NCI-H2227 treated with DMSO at 0.1 percent for 48 hours (cell line): ENCODE data around the gene MRPS27.

ENCODE experiments used
- DNase-seq: peaks from one replicate; lab custom pipeline; 2025; lab: John Stamatoyannopoulos, UW

MRPS27 gene

DNA sequence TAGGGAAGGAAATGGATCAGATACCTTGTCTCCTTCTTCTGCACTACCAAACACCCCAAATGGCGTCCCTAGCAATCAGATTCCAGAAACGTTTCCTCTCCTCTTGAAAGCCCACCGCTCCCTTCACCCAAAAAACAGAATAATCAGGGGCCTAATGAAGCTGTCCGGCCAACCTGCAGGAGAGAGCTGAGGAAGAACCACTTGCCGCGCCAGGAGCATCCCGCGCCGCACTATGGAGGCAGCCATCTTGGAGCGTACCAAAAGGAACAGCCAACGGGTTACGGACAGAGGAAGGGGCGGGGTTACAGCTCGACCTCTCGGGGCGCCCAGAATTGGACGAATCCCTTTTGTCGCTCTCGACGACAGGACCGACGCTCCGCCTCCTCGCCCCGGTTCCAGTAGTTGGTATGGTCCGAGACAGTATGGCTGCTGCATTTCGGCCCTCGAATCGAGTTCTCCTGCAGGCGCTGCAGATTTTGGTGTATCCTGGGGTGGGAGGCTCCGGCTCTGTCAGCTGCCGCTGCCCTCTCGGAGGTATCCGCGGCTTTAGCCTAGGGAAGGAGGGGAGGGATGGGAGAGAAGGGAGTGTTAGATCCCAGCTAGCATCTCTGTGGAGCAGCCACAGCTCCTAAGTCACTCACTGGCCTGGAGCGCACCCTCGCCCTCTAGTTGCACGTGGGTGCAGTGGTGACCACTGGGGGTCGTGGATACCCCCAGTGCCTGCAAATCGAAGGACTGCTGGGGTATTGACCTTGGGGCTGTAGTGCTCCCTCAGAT, at the start of gene MRPS27, which contains the start of gene PTCD2:
Gene MRPS27 (minus strand): TSS at position 265 of the 777 bp plus-strand sequence. CDS start 19 bp downstream, at position 246.
Gene PTCD2 (plus strand): TSS at position 398 of the 777 bp plus-strand sequence. CDS start 10 bp downstream, at position 408.
- DNase-seq, result peak; percentile 90

DNA sequence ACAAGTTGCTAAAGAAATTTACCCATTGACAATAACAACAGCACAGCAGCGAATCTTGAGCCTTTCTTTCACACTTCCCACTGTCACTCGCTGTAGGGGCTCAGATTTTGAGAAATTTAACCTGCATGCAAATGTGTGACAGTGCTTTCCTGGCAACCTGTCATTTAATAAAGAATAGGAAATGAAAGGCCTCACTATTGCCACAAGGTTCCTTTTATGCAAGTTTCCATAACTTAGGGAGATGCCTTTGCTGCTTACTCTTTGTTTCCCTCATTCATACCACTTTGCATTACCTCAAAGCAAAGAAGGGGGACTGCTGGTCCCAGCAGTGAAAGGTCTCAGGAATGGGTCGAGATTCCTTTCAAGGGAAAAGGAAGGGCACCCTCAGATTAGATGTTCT, 49.7 kb upstream of the MRPS27 start:
- DNase-seq, result no peak

DNA sequence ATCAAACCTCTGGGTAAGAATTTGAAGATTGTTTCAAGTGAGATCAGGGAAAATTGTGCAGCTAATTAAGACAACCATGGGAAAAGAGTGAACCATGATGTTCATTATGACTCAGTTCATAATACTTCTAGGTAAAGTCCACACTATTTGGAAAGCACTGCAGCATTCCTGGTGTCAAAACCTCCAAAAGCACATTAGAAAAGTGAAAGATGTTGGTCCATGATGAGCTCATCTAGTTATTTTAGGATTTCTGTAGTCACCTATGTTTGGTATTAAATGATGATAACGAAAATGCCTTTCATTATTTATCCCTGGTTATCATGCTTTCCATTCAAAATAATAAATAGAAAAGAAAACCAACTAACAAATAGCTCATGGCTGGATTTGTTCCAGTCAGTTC, 49.3 kb upstream of the MRPS27 start:
- DNase-seq, result no peak

DNA sequence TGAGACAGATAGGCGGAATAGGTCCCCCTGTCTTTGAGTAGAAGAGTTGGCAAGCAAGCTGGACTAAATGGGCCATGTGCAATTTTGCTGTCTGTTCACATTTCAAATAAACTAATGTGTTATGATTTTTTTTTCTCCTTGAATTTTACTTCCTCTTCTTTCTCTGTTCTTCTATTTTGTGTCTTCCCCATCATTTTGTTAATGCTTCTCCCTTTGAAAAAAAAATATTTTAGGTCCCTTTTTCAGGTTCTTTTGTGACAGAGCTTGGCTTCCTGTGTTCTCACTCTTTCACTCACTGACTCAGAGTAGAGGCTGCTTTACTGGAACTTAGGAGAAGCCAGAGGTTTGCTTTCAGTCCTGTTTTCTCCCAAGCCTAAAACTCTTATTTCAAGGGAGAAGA, 48.2 kb upstream of the MRPS27 start:
- no peak for DNase-seq

DNA sequence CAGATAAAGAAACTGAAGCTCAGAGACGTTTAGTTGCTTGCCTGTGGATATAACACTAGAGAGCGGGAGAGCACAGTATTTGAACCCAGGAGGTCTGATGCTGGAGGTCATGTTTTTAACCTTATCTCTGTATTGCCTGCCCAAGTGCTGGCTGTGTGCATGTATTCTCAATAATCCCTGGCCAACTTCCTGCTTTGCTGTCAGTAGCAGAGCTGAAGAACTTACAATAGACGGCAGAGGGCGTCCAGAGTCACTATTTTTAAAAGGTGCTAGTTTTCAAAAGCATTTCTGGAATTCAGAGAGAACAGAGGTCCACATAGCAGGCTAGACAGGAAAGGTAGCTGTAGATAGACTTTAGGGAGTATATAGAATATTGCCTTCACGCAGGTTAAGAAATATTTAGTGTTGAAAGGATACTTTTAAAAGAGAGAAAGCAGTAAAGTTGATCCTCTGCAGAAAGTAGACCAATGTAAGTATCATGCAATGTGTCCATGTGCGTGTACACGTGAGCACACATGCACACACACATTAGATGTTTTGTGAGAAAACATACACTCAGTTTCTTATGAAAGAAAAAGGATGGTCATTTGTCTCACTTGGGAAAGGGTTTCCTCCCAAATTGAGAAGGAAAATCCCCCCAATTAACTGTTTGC, 46.4 kb upstream of the MRPS27 start:
- peak; percentile 63 for DNase-seq

DNA sequence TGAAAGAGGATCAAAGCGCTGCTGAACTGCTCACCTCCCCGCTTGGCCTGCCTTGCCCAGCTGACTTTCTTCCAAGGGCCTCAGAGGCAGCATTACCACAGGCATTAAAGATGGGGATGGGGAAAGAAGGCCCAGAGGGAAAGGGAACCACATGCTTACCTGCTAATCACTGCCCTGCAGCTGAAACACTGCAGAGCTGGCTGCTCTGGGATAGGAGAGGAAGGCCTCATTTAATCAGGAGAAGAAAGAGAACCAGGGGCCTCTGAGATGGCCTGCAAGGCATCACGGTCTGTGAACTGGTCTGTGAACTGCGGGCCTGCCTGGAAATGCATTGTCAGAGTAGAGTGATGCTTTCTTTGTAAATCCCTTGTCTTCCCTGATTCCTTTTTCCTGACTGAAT, 44.9 kb upstream of the MRPS27 start:
- no peak for DNase-seq

DNA sequence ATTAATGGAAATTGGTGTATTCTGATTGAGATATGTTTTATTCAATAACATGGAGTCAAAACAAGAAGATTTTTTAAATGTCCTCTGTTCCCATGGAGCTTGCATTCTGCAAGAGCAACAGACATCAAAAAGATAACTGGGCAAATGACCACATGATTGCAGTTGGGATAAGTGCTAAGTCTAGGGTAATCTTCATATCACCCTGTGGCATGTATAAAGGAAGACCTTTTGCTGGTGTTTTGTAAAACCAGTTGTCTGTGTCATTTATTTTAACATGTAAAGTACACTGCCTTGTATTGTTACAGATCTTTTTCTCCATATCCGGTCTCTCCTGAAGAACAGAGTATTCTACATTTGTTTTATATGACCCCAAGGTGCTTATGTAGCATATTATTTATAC, 44.1 kb upstream of the MRPS27 start:
- DNase-seq, result no peak

DNA sequence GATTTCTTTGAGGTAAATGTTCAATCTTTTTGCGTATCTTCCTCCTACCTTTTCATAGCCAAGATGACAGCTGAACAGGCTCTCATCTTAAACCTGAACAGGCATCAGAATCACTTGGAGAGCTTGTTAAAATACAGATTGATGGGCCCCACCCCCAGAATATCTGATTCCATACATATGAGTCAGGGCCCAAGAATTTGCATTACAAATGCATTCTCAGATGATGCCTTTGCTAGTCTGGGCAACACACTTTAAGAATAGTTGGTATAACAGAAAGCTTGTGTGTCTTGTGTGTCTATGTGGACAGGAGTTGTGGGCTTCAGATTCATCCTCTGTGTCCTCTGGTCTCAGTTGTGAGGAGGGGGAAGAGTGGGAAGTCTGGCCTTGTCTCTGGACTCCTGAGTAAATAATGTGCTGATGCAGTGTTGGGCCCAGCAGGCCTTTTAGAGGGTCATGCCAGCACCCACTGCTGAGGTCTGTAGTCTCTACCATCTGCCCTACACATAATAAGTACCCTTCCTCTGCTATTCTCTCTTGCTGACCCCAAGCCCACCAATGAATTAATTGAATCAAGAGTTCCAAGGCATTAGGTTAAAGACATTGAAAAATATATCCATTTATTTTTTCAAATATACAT, 43.2 kb upstream of the MRPS27 start:
- DNase-seq, result no peak

DNA sequence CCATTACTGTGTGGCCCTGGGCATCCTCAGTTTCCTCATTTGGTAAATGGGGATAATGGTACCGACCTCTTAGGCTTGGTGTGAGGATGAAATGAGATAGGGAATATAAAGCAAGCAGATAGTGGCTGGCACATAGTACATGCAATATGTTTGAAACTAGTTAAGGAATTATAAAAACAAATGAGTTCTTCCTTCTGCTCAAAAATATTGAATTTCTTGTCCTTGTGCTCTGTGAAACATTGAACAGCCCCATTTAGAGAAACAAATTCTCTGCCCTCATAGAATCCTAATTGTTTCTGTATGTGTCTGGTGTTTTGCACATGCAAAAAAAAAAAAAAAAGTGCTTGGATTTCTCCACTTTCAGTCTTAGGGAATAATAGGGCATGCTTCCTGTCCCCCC, 39.8 kb upstream of the MRPS27 start:
- no peak for DNase-seq

DNA sequence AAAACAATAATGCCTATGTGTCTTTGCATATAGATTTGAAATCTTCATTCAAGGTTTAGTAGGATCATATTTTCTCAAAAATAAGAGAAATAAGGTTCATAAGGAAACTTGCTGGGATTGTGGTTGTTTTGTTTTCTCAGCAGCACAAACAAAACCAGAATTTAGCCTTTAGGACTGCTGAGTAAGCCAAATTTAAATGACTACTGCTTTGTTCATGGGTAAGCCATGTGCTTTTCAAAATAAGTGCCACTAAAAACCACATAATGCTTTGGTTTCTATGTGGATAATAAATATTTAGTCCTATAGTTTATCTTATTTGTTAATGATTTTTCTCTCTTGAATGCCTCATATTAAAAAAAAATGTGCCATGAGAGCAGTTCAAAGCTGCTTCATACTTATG, 38.9 kb upstream of the MRPS27 start:
- DNase-seq, result no peak

DNA sequence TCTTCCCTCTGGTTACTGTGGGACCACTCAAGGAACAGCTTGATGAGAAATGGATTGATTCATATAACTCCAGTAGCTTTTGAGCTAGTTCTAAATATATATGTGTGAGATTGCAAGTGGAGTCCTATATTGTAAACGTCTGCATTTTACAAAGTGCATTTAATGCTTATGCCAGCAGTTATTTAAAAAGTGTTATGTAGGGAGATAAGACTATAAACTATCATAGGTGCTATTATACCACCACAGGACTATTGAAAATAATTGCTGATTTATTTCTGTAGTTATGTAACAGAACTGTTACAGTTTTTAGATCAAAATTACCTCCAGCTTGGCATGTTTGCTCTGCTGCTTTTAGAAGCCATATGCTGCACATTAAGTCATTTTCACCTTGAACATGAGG, 36.3 kb upstream of the MRPS27 start:
- DNase-seq, result no peak

DNA sequence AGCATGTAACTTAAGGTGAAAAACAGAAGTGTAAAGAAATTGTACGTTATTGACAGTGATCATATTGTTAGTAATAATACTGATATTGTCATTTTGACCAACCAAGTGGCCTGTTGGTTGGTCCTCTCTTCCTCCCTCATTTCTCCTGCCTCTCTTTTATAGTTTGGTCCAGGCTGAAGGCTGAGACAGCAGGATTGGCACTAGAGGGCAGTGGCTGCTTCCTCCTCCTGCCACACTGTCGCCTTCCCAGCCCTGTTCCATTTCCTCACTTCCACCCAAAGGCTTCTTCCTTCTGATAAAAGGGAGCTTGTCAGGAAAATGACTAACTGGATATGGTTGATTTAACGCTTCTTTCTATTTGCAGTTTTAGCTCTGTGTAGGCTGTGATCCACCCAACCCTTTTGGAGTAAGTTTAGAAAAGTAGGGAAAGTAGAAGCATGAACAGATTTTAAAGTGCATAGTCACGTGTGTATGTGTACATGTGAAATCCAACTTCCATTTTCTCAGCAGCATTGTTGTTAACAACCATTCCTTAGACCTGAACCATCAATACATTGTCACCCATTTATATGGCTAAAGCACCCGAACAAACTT, 35.8 kb upstream of the MRPS27 start:
- peak; percentile 20 for DNase-seq

DNA sequence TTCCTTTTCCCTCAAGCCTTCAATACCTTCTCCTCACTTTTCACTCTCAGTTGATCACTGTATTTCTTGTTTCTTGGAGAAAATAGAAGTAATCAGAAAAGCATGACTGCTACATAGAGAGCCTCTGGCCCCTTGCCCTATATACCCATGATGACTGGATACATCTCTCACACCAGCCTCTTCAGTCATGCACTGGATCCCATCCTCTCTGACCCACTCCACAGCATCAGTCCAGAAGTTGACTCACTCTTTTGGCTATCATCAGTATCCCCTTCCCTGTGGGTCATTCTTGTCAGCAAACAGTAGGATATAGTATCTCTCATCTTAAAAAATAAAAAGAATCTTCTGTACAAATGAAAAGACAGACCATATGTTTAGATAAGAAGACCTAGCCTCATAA, 33.0 kb upstream of the MRPS27 start:
- no peak for DNase-seq

DNA sequence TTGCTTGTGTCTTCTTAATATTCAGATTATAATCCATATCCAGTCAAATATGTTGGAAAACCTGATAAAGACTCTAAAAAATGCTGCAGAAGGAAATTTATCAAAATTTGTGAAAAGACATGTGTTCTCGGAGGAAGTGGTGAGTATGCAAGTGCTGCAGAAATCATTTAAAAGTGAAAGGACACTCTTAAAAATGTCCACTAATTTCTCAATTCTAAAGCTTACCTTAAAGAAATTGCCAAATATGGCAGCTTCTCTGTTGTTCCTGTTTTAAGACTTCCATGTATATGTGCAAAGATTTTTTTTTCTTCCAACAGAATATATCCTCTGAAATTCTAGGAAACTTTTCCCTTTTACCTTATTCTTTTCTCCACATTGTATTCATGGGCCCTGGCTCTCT, 32.6 kb upstream of the MRPS27 start:
- DNase-seq, result no peak

DNA sequence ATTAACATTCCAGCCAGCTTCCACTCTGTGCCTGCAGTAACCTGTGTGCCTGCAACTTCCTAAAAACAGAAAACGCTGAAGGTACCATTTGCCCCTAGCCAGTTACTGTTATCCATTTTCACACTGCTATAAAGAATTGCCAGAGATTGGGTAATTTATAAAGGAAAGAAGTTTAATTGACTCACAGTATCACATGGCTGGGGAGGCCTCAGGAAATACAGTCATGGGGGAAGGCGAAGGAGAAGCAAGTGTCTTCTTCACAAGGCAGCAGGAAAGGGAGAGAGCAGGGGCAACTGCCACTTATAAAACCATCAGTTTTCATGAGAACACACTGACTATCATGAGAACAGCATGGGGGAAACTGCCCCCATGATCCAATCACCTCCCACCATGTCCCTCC, 31.3 kb upstream of the MRPS27 start:
- DNase-seq, result no peak

DNA sequence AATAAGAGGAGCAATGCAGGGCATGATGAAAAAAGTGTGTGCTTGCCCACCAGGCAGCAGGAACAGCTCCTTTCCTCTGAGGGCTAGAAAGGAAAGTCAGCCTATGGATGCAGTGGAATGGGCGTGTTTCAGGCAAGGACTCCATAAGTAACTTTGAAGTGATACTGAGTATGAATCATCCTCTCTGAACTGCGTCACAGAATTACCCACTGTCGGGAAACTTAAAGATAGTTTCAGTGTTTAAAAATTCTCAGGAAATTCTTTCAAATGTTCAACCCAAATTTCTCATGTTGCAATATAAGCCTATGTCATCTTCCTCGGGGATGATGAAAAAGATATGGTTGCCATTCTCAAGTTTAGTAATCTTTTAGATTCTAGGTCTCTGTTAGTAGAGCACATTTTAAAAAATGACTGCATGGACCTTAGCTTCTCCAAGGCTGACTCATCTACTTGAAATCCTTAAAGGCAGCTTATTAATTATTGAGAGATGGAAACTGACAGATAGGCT, 27.8 kb upstream of the MRPS27 start:
- no peak for DNase-seq

DNA sequence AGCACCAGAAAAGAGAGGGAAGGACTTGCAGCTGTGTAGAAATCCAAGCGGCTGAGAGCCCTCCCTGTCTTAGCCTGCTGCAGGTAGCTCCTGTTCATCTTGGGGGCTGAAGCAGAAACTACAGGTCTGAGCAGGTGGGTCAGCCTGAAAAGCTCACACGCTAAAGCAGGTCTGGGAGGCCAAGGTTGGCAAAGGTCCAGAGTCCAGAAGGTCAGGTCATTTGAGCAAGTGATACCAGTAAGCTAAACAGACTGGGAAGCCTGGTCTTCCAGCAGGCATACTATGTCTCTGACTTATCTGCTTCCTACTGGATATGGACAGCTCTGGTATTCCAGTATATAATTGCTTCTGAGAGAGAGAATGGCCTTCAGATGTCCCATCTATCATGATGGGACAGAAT, 26.4 kb upstream of the MRPS27 start:
- DNase-seq, result no peak

DNA sequence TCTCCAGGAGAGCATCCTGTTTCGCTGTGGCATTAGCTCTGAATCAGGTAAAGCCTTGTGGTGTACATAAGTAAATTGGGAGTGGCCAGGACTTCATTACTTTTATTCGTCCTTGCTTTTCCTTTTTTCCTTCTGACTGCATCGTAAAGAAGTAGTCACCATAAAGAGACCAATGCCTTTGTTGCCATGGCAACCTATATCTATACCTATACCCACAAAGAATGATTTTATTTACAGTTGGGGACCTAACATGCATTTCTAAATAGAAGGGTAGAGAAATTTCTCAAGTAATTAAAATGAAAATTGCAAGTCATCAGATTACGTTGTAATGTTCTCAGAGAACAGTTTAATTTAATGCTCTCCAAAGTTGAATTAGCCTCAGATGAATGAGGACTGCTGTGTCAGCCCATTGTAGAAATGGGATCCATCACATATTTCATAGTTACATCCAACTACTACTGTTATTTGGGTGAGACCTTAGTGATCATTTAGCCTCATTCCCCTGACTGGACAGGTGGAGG, 18.7 kb upstream of the MRPS27 start:
- DNase-seq, result no peak

DNA sequence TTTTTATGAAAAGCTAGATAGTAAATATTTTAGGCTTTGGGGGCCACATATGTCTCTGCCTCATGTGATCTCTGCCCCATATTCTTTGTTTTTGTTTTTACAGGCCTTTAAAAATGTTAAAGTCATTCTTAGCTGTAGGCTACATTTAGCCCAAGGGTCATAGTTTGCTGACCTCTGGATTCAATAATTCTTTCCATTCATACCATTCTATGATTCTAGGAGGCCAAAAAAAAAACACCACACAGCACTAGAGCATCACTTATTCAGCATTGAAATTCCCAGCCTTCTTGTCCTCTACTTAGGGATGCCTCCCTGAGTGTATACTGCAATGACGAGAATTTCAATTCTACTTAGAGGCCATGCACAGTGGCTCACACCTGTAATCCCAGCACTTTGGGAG, 17.1 kb upstream of the MRPS27 start:
- no peak for DNase-seq

DNA sequence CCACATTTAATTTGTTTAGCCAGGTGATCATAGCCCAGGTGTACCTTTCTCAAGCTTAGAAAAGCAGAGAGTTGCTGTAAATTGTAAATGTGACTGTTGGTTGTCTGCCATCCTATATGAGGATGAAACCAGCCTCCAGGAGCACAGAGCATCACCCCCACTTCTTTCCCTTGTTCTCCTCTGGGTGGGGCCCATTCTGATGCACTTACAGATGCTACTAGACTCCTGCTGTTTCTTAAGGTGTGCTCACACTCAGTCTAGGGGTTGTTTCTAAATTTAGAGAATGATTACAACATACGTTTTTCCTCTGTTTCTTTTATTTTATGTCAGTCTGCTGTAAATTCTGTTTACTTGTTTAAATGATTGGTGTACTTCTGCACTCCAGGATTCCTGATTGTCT, 10.7 kb upstream of the MRPS27 start:
- no peak for DNase-seq

DNA sequence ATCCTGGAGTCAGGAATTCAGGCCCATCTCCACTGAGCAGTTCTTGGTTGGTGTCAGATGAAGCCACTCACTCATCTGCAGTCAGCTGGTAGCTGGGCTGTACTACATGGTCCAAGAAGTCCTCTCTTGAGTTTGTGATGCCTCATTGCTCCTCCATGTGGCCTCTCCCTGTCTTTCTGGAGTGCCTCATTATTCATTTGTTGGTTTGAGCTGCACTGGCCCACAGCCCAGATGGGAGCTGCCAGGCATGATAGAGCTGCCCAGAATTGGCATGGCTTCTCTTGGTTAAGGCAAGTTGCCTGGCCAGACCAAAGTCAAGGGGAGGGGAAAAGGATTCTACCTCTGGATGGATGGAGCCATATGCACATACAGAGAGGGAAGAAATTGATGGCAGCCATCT, 8.1 kb upstream of the MRPS27 start:
- DNase-seq, result no peak

DNA sequence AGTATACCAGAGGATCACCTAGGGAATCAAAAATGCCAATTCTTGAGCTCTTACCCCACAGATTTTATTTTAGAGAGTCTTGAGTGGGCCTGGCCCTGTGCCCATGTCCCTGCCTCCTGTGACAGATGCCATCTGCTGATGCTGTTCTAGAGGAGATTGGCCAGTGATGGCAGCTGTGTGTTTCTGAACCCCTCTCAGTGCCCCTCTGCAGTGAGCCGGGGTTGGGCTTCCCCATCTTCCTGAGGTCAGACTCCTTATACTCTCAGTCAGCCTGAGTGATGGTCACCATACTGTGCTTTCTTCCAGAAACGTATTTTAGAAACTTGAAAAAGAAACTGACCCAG, 6.2 kb upstream of the MRPS27 start:
- no peak for DNase-seq
